HG03139 (cell line): Measurements from ENCODE around the gene OR51E1.
A peak's percentile ranks its signal among the peaks of the same experiment; 100 is the strongest.

Experiments
- ATAC-seq: cut with Tn5 transposase; IDR thresholded peaks from one replicate; pipeline ENCODE4 v1.9.1; 2021; ENCODE audit not compliant: unreplicated experiment

The OR51E1 gene

DNA sequence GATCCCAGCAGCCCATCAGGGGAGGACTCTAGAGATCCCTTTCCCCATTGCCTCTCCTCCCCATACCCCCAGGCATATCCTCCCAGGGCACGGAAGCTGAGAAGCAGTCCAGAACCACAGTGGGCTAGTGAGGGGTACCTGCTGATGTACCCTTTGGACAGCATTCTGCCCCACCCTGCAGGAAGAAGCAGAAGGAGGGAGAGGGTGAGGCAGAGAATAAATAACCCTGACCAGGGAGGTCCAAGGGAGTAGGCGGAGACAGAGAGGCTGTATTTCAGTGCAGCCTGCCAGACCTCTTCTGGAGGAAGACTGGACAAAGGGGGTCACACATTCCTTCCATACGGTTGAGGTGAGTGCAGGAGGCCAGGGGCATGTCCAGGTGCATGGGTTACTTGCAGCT is at the start of gene OR51E1:
Gene OR51E1, plus strand, starts transcription at position 301 of the 400 bp plus-strand sequence. CDS start 8,545 bp downstream, outside the sequence.
- no peak for ATAC-seq

DNA sequence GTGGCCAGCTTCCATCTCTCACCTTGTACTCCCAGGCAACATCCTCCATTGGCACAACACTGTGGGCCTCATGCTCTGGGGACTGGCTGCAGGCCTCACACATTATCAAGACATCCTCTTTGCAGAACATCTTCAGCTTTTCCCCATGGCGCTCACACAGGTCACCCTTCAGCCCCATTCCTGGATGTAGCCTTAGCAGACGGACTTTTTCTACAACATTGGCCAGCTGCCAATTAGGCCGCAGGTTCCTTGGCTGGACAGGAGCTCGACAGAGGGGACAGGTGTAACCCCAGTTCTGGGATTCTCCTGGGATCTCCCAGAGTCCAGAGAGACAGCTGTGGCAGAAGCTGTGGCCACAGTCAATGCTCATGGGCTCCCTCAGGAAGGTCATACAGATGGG is 38.7 kb upstream of the OR51E1 start:
- ATAC-seq, result no peak

DNA sequence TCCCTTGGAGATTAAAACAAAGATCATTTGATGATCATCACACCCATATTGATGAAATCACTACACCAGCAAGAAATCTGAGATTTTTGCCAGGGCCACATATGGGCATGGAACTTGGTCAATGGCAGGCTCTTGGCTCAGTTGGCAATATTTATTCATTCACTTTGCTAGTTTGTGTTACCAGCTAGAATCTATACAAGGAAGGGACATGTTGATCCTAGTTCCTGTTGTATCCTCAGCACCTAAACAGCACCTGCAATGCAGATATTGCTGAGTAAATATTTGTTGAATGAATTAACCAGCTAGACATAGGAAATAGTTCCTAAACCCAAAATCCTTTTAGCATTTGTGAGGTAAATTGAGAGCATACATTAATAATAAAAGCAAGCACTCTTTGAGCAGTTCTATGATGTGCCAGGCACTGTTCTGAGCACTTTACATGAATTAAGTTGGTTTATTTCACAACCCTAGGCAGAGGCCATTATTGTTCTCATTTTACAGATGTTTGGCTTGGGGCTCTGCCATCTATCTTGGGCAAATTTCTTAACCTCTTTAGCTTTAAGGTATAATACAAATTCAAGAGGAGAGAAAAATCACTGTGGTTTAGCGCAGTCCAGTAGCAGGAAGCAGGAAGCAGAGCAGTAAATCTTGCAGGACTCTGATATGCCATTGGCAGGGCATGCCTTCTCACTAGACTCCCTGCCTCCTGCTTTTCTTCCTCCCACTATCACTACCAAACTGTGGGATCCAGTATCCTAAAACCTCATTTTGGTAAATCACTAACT is 37.4 kb upstream of the OR51E1 start:
- no peak for ATAC-seq

DNA sequence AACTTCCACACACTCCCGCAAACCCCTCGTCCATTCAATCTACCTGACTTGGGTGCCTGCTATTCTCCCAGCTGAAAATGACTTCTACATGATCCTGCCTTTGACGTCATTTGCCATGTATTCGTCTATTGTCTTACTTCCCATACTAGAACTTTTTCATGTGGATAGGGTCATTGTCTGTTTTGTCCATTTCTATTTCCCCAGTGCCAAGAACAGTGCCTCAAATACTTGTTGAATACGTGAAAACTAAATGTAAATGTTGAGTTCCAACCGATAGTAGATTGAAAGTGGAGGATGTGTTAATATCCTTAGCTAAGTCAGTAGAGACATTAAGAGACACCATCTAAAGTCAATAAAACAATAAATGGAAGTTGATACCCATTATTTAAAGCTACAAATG is 36.7 kb upstream of the OR51E1 start:
- ATAC-seq, result no peak

DNA sequence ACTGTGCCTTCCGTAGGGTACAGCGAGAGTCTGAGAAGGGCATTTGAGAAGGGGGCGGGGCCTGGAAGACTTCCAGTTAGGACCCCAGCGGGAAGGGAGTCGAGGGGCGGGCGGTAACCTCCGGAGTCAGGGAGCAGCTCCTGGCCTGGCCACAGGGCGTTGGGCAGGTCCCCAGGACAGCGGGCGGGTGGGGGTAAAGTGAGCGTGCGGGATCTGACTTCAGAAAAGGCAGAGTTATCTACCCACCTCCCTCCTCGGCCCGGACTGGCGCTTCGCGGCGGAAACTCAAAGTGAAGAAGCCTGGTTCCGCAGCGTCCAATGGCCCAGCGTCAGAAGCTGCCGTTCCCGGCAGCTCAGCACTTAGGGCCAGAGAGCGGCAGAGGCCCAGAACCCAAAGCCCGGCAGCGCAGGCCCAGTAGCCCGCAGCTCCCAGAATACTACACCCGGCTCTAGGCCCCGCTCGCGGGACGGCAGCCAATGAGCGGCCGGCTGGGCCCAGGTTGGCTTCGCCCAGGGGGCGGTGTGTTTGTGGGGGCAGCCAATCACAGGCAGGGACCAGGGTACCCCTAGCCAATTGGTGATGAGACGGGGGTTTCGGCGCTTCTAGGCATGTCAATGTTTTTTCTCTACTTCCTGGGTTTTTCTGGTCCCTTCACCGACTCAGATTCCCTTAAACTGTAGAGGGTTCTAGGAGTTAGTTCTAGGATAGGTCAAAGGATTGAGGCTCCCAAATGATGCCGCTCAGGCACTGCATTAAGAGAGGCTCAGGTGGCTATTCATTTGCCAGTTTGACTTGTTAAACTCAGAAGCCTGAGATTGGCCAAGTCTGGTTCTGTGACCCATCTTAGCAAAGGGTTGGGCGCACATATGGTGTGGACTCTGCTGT is 35.8 kb upstream of the OR51E1 start, which contains the start of gene TRIM68:
Gene TRIM68, minus strand, starts transcription at position 451 of the 886 bp plus-strand sequence. CDS start 2,727 bp downstream, outside the sequence.
- ATAC-seq, result peak; percentile 99

- ATAC-seq, result no peak
Observed at GRCh38 chr11:4610258-4610935, 33.4 kb upstream of the OR51E1 start.

DNA sequence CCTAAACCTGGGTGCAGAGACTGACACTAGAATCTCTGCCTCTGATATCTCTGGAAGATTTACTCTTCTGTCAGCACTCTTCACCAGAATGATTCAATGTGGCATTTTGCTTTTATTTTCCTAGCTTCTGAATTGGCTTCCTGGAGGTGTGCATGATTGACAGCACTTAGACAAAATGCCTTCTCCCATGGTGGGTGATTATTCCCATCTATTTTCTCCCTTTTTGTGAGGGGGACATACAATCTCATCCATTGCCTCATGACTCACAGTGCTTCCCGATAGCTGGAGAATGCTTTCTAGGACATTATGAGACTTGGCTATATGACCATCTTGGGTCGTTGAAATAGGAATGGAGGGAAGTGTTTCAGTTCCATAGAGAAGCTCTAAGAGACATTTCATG is 31.8 kb upstream of the OR51E1 start:
- ATAC-seq, result no peak

DNA sequence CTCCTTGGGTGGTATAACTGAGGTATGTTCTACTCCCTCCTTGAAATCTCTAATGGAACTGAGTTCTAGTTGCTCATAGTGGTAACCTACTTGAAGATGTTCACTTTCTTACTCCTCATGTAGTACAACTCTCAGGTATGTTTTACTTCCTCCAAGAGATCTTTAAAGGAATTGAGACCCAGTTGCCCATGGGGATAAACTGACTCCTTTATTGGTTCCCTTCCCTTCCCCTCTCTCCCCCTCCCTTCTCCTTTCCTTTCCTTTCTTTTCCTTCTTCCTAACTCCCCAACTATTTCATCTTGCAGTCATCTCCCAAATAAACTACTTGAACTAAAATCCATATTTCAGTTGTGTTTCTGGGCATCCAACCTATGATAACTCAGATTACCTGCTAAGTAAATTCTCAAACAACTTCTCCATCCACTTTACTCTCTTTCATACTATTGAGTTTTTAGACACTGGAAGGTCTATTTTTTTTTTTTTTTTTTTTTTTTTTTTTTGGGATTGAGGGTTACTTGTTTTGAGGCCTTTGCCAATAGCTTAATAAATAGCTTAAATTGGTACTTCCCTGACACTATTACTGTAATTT is 27.8 kb upstream of the OR51E1 start:
- ATAC-seq, result no peak

DNA sequence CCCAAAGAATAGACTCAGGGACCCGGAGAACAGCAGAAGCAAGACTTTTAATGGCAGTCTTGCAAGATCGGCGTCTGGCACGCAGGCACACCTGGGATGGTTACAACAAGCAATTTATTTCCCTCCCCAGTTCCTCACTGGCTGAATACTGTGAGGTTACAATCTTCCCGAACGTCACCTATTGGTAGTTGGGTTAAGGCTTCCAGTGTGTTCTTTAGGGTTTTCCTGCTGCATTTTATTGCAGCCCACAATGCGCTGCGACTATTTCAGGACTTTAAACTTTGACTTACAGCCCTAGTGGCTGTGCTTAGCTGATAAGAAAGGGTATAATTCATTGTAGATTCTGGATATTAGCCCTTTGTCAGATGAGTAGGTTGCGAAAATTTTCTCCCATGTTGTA is 24.3 kb upstream of the OR51E1 start:
- no peak for ATAC-seq

- no peak for ATAC-seq
Observed at GRCh38 chr11:4626207-4627099, 17.3 kb upstream of the OR51E1 start.

DNA sequence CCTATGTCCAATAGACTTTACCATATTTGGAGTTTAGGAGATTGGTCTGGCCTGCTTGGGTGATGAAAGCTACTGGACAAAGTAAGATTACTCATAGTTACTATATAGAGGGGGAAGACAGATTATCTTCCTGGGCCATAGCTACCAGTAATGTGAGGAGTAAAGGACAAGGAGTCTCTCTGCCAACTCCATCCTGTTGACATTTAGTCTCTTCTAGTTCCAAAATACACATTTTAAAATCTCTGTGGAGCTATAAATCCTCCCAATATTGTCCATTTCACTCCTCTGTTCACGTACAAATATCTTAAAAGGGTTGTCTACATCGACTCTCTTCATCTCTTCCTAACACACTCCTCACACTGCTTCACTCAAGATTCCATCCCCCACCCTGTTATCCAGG is 7.6 kb upstream of the OR51E1 start:
- ATAC-seq, result no peak

DNA sequence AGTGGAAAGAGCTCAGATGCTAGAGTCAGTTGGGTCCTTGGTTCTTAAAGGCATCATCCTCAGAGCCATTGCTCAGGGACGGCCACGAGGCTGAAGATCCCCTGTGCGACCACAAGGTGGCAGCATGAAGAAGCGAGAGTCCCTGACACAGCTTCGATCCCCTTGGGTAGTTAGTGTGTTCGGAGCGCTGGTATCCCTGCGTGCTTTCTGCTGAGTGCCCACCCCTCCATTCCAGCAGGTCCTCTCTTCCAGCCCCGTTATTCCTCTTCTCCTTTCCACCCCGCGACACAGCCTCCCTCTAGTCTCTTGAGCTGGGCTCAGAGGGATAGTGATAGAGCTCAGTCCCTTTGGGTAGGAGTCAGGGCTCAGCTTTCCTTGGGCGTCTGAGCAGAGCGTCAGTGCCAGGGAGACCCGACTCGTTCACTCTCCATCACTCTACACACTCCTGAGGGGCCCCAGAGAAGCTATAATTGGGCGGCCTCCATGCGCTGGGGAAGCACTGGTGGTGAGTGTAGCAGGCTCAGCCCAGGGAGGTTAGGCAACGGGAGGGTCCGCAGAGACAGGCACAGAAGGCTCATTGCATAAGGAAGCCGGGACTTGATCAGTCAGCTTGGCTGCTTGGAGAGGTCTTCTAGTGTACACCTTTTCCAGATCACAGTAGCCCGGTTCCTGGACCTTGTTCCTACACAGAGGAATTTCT is 6.7 kb upstream of the OR51E1 start, which contains the start of gene OR51D1:
Gene OR51D1, plus strand, starts transcription at position 516 of the 700 bp plus-strand sequence. CDS start 2,314 bp downstream, outside the sequence.
- ATAC-seq, result peak; percentile 88

DNA sequence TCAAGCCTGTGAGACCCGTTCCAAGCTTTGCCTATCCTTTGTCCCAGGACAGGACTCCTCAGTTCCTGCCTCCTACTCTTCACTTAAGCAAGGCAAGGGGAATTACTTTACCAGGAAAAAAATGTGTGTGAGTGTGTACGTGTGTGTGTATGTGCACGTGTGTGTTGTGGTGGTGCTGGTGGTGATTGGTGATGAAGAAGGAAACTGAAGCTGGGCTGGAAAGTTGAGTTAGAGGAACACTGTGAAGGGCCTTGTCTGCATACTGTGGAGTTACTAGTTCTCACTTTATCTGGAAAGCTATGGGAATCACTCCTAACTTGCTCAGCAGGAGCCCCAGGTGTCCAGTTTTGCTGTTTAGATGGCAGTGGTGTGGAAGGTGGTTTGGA is 6.1 kb upstream of the OR51E1 start:
- ATAC-seq, result no peak

- ATAC-seq, result no peak
Observed at GRCh38 chr11:4639931-4640330, 3.9 kb upstream of the OR51E1 start.

- ATAC-seq, result no peak
Observed at GRCh38 chr11:4641501-4641900, 2.3 kb upstream of the OR51E1 start.

- ATAC-seq, result no peak
Observed at GRCh38 chr11:4642043-4642442, 1.7 kb upstream of the OR51E1 start.

GRCh38 chr11:4643076-4643475 is 706 bp upstream of the OR51E1 start:
- no peak for ATAC-seq

GRCh38 chr11:4644233-4644632 is 451 bp downstream of the OR51E1 start:
- no peak for ATAC-seq

DNA sequence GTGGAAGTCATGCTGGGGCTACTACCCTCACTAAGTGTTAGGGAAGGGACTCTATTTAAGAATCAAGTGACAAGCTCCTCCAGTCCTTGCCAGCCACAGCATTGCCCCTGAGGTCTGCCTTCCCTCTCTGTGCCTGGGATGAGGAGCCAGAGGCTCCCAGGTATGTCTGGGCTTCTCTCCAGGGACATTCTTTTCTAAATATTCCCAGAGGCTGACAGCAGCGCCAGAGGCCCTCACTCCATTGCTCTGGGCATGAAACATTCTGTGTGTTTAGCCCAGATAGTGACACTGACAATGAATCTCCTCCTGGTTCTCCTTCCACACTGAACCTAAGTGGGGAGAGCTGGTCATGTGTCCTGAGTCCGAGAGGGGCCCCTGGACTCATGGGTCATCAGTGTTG is 2.2 kb downstream of the OR51E1 start:
- no peak for ATAC-seq
